Hepatocyte (in vitro differentiated cells): Measurements from ENCODE around the gene PLIN4. TPM values are rescaled to one million over a fixed set of nuclear protein-coding genes. Genes with fewer than 3 reads are reported as not detected.

ENCODE experiments used
- DNase-seq: peaks from one replicate; pipeline ENCODE4 v3.0.0-alpha.2; 2016; ENCODE audit warnings: low spot score
- H2AFZ ChIP-seq: fragments of 200-600 bp; sonication (generic); 2 replicates; pipeline ENCODE4 v1.6.0; 2016; ENCODE audit warnings: antibody characterized with exemption, mild to moderate bottlenecking
- H3K27ac ChIP-seq: fragments of 200-600 bp; sonication (generic); 2 replicates; pipeline ENCODE4 v1.5.1; 2016; ENCODE audit warnings: mild to moderate bottlenecking
- H3K27me3 ChIP-seq: fragments of 200-600 bp; sonication (generic); 2 replicates; pipeline ENCODE4 v1.6.1; 2016
- H3K36me3 ChIP-seq: fragments of 200-600 bp; sonication (generic); replicated peaks from 2 replicates; pipeline ENCODE4 v1.5.1; 2016; ENCODE audit warnings: low read depth; ENCODE audit not compliant: insufficient read depth
- H3K4me1 ChIP-seq: fragments of 200-600 bp; sonication (generic); 2 replicates; pipeline ENCODE4 v1.5.1; 2016; ENCODE audit warnings: mild to moderate bottlenecking, moderate library complexity; ENCODE audit not compliant: insufficient read depth
- H3K4me2 ChIP-seq: fragments of 200-600 bp; sonication (generic); 2 replicates; pipeline ENCODE4 v1.6.0; 2016
- H3K4me3 ChIP-seq: fragments of 200-600 bp; sonication (generic); 2 replicates; pipeline ENCODE4 v1.5.1; 2016; ENCODE audit warnings: mild to moderate bottlenecking
- H3K79me2 ChIP-seq: fragments of 200-600 bp; sonication (generic); 2 replicates; pipeline ENCODE4 v1.6.0; 2017; ENCODE audit warnings: mild to moderate bottlenecking
- H3K9me2 ChIP-seq: fragments of 200-600 bp; sonication (generic); replicated peaks from 2 replicates; pipeline ENCODE4 v1.6.0; 2017; ENCODE audit warnings: mild to moderate bottlenecking; ENCODE audit not compliant: insufficient read depth
- H3K9me3 ChIP-seq: fragments of 200-600 bp; sonication (generic); 2 replicates; pipeline ENCODE4 v1.5.1; 2016; ENCODE audit warnings: low read depth, mild to moderate bottlenecking
- H4K20me1 ChIP-seq: fragments of 200-600 bp; sonication (generic); 2 replicates; pipeline ENCODE4 v1.6.0; 2016; ENCODE audit warnings: mild to moderate bottlenecking; ENCODE audit not compliant: insufficient read depth, poor library complexity, severe bottlenecking
- CTCF ChIP-seq: fragments of 200-600 bp; sonication (generic); IDR thresholded peaks from 2 replicates; pipeline ENCODE4 v1.5.1; 2016; ENCODE audit warnings: antibody characterized with exemption, mild to moderate bottlenecking; ENCODE audit not compliant: poor library complexity
- EZH2 ChIP-seq: fragments of 200-600 bp; sonication (generic); IDR thresholded peaks from 2 replicates; pipeline ENCODE4 v1.6.1; 2016; ENCODE audit warnings: antibody characterized with exemption, mild to moderate bottlenecking, borderline replicate concordance
- EZH2phosphoT487 ChIP-seq: fragments of 200-600 bp; sonication (generic); IDR thresholded peaks from one replicate; pipeline ENCODE4 v1.6.1; 2018; ENCODE audit warnings: antibody characterized with exemption, mild to moderate bottlenecking, low read depth, moderate library complexity; ENCODE audit not compliant: unreplicated experiment, severe bottlenecking
- WGBS: methylation state at CpG from one replicate; pipeline ENCODE4 v1.1.6; 2016; ENCODE audit warnings: low lambda C conversion rate; ENCODE audit errors: missing lambda C conversion rate; 5-methylcytosine and 5-hydroxymethylcytosine counted together
- polyA plus RNA-seq: library from polyadenylated mRNA; unstranded; fragments of >200 nt; fragmentation: Nextera tagmentation; extraction: Ambion mirVana; gene quantifications from 2 replicates; pipeline ENCODE4 v1.2.1, GENCODE V29; 2016
- total RNA-seq: library from RNA; depleted of rRNA; stranded (reverse); fragments of >200 nt; gene quantifications from 2 replicates; pipeline ENCODE4 v1.2.3, GENCODE V29; 2014

The PLIN4 gene
- total and polyA plus RNA-seq, 2 experiments from 2014 or later: 0.17 to 0.27 TPM

- Histone ChIP-seq H3K27me3 (no peaks in the 10 kb centered on the region), H3K4me2 (no peak overlapping the region), H3K79me2 (peaks cover 31% of the 10 kb centered on the region), H3K4me1 (peaks cover 8% of the 10 kb centered on the region), H3K9me2 (no peaks in the 10 kb centered on the region), H2AFZ (no peak overlapping the region), H3K9me3 (no peaks in the 10 kb centered on the region), H4K20me1 (peaks cover 19% of the 10 kb centered on the region), H3K4me3 (no peak overlapping the region), H3K27ac (no peak overlapping the region), H3K36me3 (no peaks in the 10 kb centered on the region)
- TF ChIP-seq EZH2 (no peak), CTCF (no peak), EZH2phosphoT487 (no peak)
- WGBS: 92% methylated on average over 15 of the region's 16 CpGs
- no peak for DNase-seq
These were observed 41.1 kb downstream of the PLIN4 start for GRCh38 chr19:4477034-4477801.

- TF ChIP-seq CTCF (no peak), EZH2phosphoT487 (no peak), EZH2 (no peak)
- no peaks in the 10 kb centered on the region for H3K9me3 ChIP-seq
- peak overlapping the region; percentile 28 for H3K4me3 ChIP-seq
- peak overlapping the region; percentile 43 for H2AFZ ChIP-seq
- 14% methylated on average over 13 of the region's 13 CpGs for WGBS
- H3K79me2 ChIP-seq: peaks cover 31% of the 10 kb centered on the region
- peak overlapping the region; percentile 26 for H3K27ac ChIP-seq
- peak overlapping the region; percentile 93 for H3K4me2 ChIP-seq
- H3K9me2 ChIP-seq: no peaks in the 10 kb centered on the region
- peak; percentile 81 for DNase-seq
- peaks cover 19% of the 10 kb centered on the region for H4K20me1 ChIP-seq
- H3K36me3 ChIP-seq: no peaks in the 10 kb centered on the region
- no peaks in the 10 kb centered on the region for H3K27me3 ChIP-seq
- H3K4me1 ChIP-seq: peaks cover 8% of the 10 kb centered on the region
These were observed 43.7 kb downstream of the PLIN4 start for GRCh38 chr19:4474514-4475022.

GRCh38 chr19:4473763-4474513 is 44.3 kb downstream of the PLIN4 start:
- H3K27me3 ChIP-seq: no peaks in the 10 kb centered on the region
- no peaks in the 10 kb centered on the region for H3K9me2 ChIP-seq
- H3K27ac ChIP-seq: peak overlapping the region; percentile 26
- H3K4me2 ChIP-seq: peak overlapping the region; percentile 93
- H3K36me3 ChIP-seq: no peaks in the 10 kb centered on the region
- DNase-seq: no peak
- H2AFZ ChIP-seq: peak overlapping the region; percentile 43
- WGBS: 36% methylated on average over 10 of the region's 23 CpGs
- TF ChIP-seq EZH2phosphoT487: no peak
- TF ChIP-seq CTCF: no peak
- TF ChIP-seq EZH2: no peak
- no peaks in the 10 kb centered on the region for H3K9me3 ChIP-seq
- H3K4me3 ChIP-seq: peak overlapping the region; percentile 28
- peaks cover 8% of the 10 kb centered on the region for H3K4me1 ChIP-seq
- H4K20me1 ChIP-seq: peaks cover 19% of the 10 kb centered on the region
- H3K79me2 ChIP-seq: peaks cover 31% of the 10 kb centered on the region
